GM13976 (cell line): ENCODE data around the gene ICA1.

ENCODE experiments used
- DNase-seq: peaks from one replicate; pipeline ENCODE4 v3.0.0; 2012; ENCODE audit warnings: low spot score
- CTCF ChIP-seq: IDR thresholded peaks from 2 replicates; pipeline ENCODE4 v1.5.1; 2012; ENCODE audit warnings: borderline replicate concordance, mild to moderate bottlenecking; ENCODE audit not compliant: insufficient read depth; ENCODE audit errors: extremely low read depth, missing control alignments, control extremely low read depth
- in situ Hi-C: fragments of 300-500 bp; cut with MboI; formaldehyde crosslinking; loops from one replicate; pipeline ENCODE4 v1.12.0; 2022; ENCODE audit warnings: low sequenced_read_pairs, mixed read lengths, inconsistent platforms; ENCODE audit not compliant: unreplicated experiment

Gene ICA1

GRCh38 chr7:8295638-8296361 lies 33.8 kb upstream of the ICA1 start:
- DNase-seq = peak; percentile 72
- peak; percentile 68 for TF ChIP-seq CTCF
- in situ Hi-C loops = no loop called here

GRCh38 chr7:8291397-8292141 lies 29.6 kb upstream of the ICA1 start:
- no peak for TF ChIP-seq CTCF
- no peak for DNase-seq
- in situ Hi-C loops = no loop called here

- TF ChIP-seq CTCF = peak; percentile 5
- DNase-seq = no peak
- in situ Hi-C loops = no loop called here
Observed at GRCh38 chr7:8290645-8291308, 28.8 kb upstream of the ICA1 start.

- in situ Hi-C loops = no loop called here
- TF ChIP-seq CTCF = no peak
- DNase-seq = no peak
Observed at GRCh38 chr7:8286118-8286517, 24.2 kb upstream of the ICA1 start.

- DNase-seq = no peak
- in situ Hi-C loops = no loop called here
- no peak for TF ChIP-seq CTCF
Observed at GRCh38 chr7:8285155-8285554, 23.2 kb upstream of the ICA1 start.

GRCh38 chr7:8284606-8285005 lies 22.6 kb upstream of the ICA1 start:
- DNase-seq = no peak
- no peak for TF ChIP-seq CTCF
- in situ Hi-C loops = no loop called here
